Esophagus (tissue), 2 donors: ENCODE measurements around the gene PLEKHA1. TPM values are rescaled to one million over a fixed set of nuclear protein-coding genes. Genes with fewer than 3 reads are reported as not detected.

Experiments used
- H3K27ac ChIP-seq, 2 donors: one replicate each; pipeline ENCODE4 v1.5.1; 2013; ENCODE audit warnings: low read depth in 2 of 2, mild to moderate bottlenecking in 2 of 2, inconsistent platforms in 1 of 2, low read length in 1 of 2, moderate library complexity in 1 of 2
- H3K27me3 ChIP-seq, 2 donors: one replicate each; pipeline ENCODE4 v1.6.1; 2013; ENCODE audit warnings: low read length in 2 of 2, control low read depth in 1 of 2, mild to moderate bottlenecking in 1 of 2; ENCODE audit not compliant: insufficient read depth in 2 of 2, control insufficient read depth in 1 of 2
- H3K36me3 ChIP-seq, 2 donors: one replicate each; pipeline ENCODE4 v1.6.1; 2013; ENCODE audit warnings: low read length in 1 of 2; ENCODE audit not compliant: control insufficient read depth in 2 of 2, insufficient read depth in 2 of 2
- H3K4me1 ChIP-seq, 2 donors: one replicate each; pipeline ENCODE4 v1.6.1; 2013; ENCODE audit warnings: low read length in 1 of 2; ENCODE audit not compliant: control insufficient read depth in 2 of 2, insufficient read depth in 2 of 2
- H3K4me3 ChIP-seq, 2 donors: one replicate each; pipeline ENCODE4 v1.5.1; 2013; ENCODE audit warnings: low read length in 2 of 2, mild to moderate bottlenecking in 2 of 2, low read depth in 1 of 2, moderate library complexity in 1 of 2
- H3K9me3 ChIP-seq, 2 donors: one replicate each; pipeline ENCODE4 v1.6.1; 2013; ENCODE audit warnings: mild to moderate bottlenecking in 2 of 2, low read depth in 1 of 2, low read length in 1 of 2, moderate library complexity in 1 of 2; ENCODE audit not compliant: control insufficient read depth in 2 of 2, insufficient read depth in 1 of 2
- WGBS, 2 donors: extraction: QIAGEN DNeasy Blood & Tissue Kit; methylation state at CpG; one replicate each; pipeline ENCODE4 v1.1.7; 2013; 5-methylcytosine and 5-hydroxymethylcytosine counted together
- polyA plus RNA-seq, 2 donors: library from polyadenylated mRNA; stranded (reverse); fragments of 200-250 nt; gene quantifications; one replicate each; pipeline ENCODE4 v1.2.3, GENCODE V29; 2013
- donor health status: healthy with polysubstance abuse.
- donor health status: Bipolar disorder and iron deficiency.

PLEKHA1 gene
- polyA plus RNA-seq, 2 donors: 14.8 to 19.8 TPM

DNA sequence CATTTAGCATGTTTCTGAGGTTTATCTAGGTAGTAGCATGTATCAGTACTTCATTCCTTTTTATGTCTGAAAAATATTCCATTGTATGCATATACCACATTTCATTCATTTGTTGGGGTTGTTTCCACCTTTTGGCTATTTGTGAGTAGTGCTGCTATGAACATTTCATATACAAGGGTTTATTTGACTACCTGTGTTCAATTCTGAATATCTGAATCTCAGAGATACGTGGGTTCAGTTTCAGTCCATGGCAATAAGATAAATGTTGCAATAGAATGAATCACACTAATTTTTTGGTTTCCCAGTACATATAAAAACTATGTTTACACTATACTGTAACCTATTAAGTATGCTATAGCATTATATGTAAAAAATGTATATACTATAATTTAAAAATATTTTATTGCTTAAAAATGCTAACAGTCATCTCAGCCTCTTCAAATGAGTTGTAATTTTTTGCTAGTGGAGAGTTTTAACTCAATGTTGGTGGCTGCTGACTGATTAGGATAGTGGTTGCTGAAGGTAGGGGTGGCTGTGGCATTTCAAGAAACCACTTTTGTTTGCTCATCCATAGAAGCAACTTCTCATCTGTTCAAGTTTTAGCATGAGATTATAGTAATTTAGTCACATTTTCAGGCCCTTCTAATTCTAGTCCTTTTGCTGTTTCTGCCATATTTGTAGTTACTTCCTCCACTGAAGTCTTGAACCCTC, 13.9 kb downstream of the PLEKHA1 start:
- WGBS, 2 donors: 59 to 78% methylated on average over 1 of the region's 1 CpG
- Histone ChIP-seq H3K4me1 (peaks cover 0 to 2% of the 10 kb centered on the region in 2 donors), H3K27me3 (no peaks in the 10 kb centered on the region), H3K4me3 (no peak overlapping the region), H3K36me3 (no peaks in the 10 kb centered on the region), H3K27ac (no peak overlapping the region), H3K9me3 (no peaks in the 10 kb centered on the region)

DNA sequence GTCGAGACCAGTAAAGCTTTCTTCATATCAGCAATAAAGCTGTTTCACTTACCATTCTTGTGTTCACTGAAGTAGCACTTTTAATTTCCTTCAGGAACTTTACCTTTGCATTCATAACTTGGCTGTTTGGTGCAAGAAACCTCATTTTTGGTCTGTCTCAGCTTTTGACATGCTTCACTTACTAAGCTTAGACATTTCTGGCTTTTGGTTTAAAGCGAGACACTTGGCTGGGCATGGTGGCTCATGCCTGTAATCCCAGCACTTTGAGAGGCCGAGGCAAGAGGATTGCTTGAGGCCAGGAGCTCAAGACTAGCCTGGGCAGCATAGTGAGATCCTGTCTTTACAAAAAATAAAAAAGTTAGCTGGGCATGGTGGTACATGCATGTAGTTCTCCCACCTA, 15.8 kb downstream of the PLEKHA1 start:
- Histone ChIP-seq H3K27me3 (no peaks in the 10 kb centered on the region), H3K4me3 (no peak overlapping the region), H3K4me1 (peaks cover 0 to 2% of the 10 kb centered on the region in 2 donors)

DNA sequence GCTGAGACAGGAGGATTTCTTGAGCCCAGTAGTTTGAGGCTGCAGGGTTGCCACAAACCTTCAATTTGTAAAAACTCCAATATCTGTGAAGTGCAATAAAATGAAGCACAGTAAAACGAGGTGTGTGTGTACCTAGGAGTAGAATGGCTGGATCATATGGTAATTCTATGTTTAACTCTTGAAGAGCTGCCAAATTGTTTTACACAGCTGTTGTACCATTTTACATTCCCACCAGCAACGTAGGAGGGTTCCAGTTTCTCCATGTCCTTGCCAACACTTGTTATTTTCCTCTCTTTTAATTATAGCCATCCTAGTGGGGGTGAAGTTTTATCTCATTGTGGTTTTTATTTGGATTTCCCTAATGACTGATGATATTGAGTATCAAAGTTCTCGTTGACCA, 16.2 kb downstream of the PLEKHA1 start:
- WGBS, 2 donors: 16 to 58% methylated on average over 3 of the region's 3 CpGs
- no peak overlapping the region for H3K4me3 ChIP-seq
- H3K36me3 ChIP-seq: no peaks in the 10 kb centered on the region
- H3K27me3 ChIP-seq: no peaks in the 10 kb centered on the region
- no peaks in the 10 kb centered on the region for H3K9me3 ChIP-seq
- no peak overlapping the region for H3K27ac ChIP-seq
- peaks cover 0 to 2% of the 10 kb centered on the region in 2 donors for H3K4me1 ChIP-seq

More for the DNA sequence above, 15.8 kb downstream of the PLEKHA1 start:
- Histone ChIP-seq H3K9me3 (no peaks in the 10 kb centered on the region), H3K27ac (no peak overlapping the region), H3K36me3 (no peaks in the 10 kb centered on the region)
- WGBS, 2 donors: 68 to 72% methylated on average over 3 of the region's 3 CpGs

DNA sequence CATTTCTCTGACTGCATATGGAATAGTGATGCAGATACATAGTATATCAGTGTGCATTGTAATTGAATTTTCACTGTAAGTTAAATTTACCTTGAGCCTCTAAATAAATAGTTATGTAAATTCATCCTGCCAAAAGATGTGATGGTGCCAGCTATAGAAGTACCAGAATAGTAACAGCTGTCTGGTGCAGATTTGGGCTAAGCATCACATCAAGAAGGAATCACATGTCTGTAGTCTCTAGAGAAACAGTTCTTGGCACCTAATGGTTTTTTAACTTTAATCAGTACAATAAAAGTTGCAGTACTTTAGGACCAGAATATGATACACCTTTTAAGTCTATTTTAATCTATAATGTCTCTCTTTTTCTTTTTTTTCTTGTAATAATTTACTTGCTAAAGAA, 17.4 kb downstream of the PLEKHA1 start:
- Histone ChIP-seq H3K36me3 (no peaks in the 10 kb centered on the region), H3K27me3 (no peaks in the 10 kb centered on the region)

DNA sequence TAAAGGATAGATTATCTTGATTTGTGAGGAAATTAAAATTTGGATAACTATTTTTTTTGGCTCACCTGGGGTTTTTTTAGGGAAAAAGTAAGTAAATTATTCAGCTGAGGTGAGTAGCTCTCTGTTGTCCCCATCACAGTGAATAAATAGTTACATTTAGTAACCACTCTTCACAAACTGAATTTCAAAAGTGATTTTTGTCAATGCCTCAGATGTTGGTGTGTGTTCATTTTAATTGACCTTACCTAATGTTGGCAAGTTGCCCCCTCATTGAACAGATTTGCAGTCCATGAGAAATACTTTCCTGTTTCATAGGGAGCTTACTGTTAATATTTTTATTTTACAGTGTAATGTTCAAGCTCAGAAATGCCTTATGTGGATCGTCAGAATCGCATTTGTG, 18.3 kb downstream of the PLEKHA1 start:
- Histone ChIP-seq H3K4me3 (no peak overlapping the region), H3K36me3 (no peaks in the 10 kb centered on the region), H3K27ac (no peak overlapping the region), H3K9me3 (no peaks in the 10 kb centered on the region), H3K4me1 (no peaks in the 10 kb centered on the region), H3K27me3 (no peaks in the 10 kb centered on the region)
- WGBS, 2 donors: 82 to 89% methylated on average over 2 of the region's 2 CpGs

More for the DNA sequence above, 17.4 kb downstream of the PLEKHA1 start:
- H3K9me3 ChIP-seq: no peaks in the 10 kb centered on the region
- H3K27ac ChIP-seq: no peak overlapping the region
- no peak overlapping the region for H3K4me3 ChIP-seq
- peaks cover 0 to 2% of the 10 kb centered on the region in 2 donors for H3K4me1 ChIP-seq

DNA sequence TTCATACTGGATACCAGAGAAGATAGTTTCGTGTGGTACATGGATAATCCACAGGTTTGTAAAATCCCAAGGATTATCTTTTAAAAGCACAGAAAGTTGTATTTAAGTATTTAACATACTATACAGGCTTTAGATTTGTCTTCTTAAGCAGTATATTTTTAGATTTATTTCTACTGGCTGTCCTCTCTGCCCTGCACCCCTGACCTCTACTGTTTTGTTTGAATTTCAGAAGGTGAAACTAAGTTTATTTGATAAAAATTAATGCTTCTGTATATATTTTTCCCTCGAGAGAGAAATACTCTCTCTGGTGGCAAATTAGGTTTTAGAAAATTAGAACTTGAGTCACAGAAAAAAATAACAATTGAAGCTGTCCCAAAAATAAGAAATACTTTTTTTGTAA, 18.8 kb downstream of the PLEKHA1 start:
- H3K4me1 ChIP-seq: no peaks in the 10 kb centered on the region
- no peak overlapping the region for H3K4me3 ChIP-seq
- H3K27ac ChIP-seq: no peak overlapping the region
- 73 to 82% methylated on average over 2 of the region's 2 CpGs for WGBS, 2 donors
- no peaks in the 10 kb centered on the region for H3K27me3 ChIP-seq
- H3K9me3 ChIP-seq: no peaks in the 10 kb centered on the region
- no peaks in the 10 kb centered on the region for H3K36me3 ChIP-seq

DNA sequence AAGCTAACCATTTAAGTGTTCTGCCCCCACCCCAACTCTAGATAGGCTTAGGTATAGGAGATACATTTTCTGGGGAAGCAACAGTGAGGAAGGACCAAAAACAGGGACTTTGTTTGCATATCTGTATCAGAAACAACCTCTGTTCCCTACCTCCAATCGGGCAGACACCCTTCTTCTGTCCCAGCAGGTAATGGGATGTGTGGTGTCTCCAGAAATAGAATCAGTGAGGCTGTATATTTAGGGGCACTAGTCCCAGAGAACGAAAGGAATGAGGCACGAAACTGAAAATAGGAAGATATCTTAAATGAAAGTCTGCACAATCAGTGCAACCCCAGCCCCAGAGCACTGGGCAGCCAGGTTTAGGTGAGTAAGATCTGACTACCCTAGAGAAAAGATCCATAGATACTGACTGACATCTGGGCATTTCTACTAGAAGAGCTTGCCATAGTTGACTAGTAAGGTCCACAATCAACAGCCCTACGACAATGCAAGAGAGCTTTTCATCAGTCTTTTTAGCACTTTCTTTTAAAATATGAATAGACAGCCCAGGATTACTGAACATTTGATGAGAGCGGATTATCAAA, 28.1 kb downstream of the PLEKHA1 start:
- Histone ChIP-seq H3K27ac (no peak overlapping the region), H3K9me3 (no peaks in the 10 kb centered on the region), H3K4me1 (no peaks in the 10 kb centered on the region), H3K4me3 (no peak overlapping the region), H3K36me3 (peaks cover 0 to 8% of the 10 kb centered on the region in 2 donors), H3K27me3 (no peaks in the 10 kb centered on the region)
- WGBS, 2 donors: 93 to 94% methylated on average over 5 of the region's 5 CpGs

DNA sequence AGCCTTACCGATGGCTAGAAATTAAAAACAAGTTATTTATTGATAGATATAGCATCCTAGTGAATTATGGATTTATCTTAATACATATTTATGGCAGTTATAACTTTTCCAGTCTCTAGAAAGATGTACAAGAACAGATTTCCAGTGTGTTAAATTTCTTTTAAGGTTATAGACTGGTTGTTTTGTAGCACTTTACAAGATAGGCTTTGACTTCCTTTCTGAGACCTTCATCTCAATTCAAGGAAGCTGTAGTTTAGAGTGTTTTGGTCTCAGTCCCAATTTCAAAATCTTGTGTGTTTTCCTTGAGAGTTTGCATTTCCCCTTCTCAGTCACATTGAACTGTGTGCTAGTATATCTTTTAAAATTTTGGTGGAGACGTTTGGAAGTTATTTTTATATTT, 30.1 kb downstream of the PLEKHA1 start:
- 64 to 79% methylated on average over 2 of the region's 2 CpGs for WGBS, 2 donors
- H3K27ac ChIP-seq: no peak overlapping the region
- H3K9me3 ChIP-seq: no peaks in the 10 kb centered on the region
- peaks cover 0 to 8% of the 10 kb centered on the region in 2 donors for H3K36me3 ChIP-seq
- no peaks in the 10 kb centered on the region for H3K4me1 ChIP-seq
- no peak overlapping the region for H3K4me3 ChIP-seq
- H3K27me3 ChIP-seq: no peaks in the 10 kb centered on the region

DNA sequence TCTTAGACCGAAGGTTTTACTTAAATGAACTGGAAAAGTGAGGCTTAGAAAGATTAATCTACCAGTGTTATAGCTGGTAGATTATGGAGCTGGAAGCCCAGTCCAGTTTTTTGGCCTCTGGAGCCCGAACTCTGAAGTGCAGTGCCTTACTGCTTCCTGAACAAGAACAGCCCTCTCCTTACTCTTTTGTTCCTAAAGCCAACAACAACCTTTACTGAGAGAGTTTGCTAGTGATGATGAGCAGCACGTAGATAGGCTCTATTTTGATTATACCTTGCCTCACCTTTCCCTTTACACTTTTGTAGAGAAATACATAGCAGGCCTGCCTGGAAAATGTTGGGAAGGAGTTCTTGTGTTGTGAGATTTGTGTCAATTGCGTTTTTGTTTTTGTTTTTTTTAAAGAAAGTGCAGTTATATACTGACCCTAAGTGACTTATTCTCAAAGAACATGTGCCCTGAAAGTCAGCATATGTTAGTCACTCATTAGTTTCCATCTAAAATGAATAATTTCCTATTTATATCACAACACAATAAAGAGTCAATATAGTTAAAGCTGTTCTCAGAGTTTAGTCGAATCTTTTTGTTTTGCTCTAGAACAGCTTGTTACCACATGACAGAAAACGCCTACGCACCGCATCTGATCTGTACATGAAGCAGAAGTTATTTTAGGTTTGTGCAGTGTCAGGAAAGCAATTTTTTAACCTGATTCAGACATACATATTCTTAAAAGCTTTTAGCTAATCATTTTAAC, 33.0 kb downstream of the PLEKHA1 start:
- 47 to 49% methylated on average over 8 of the region's 8 CpGs for WGBS, 2 donors
- no peaks in the 10 kb centered on the region for H3K4me1 ChIP-seq
- H3K27me3 ChIP-seq: no peaks in the 10 kb centered on the region
- no peaks in the 10 kb centered on the region for H3K9me3 ChIP-seq
- peaks cover 0 to 3% of the 10 kb centered on the region in 2 donors for H3K36me3 ChIP-seq
- H3K27ac ChIP-seq: peak overlapping the region in 1 of 2 donors; percentile 13
- H3K4me3 ChIP-seq: no peak overlapping the region
